ENCODE data around the gene LHFPL2.
"Not testable (repeated sequence)": the region's sequence is repeated elsewhere in the genome, so short reads cannot be mapped to it uniquely, and the experiment has no call there.

The LHFPL2 gene

GRCh38 chr5:78467140-78467539, 181.4 kb downstream of the LHFPL2 start:
- DNase-seq (ENCODE audit: low spot score), result no peak

GRCh38 chr5:78458843-78459242, 189.7 kb downstream of the LHFPL2 start:
- DNase-seq (ENCODE audit: low spot score), result no peak

- DNase-seq (ENCODE audit: low spot score), result not testable (repeated sequence)
Measured at GRCh38 chr5:78457507-78457906, 191.1 kb downstream of the LHFPL2 start.

- no peak for DNase-seq (ENCODE audit: low spot score)
Measured at GRCh38 chr5:78449103-78449502, 199.5 kb downstream of the LHFPL2 start.

GRCh38 chr5:78447775-78448424, 200.7 kb downstream of the LHFPL2 start:
- no peak for DNase-seq (ENCODE audit: low spot score)
